Right lobe of liver (tissue), 4 donors: ENCODE data around the gene PTPRD.

Experiments used
- CTCF ChIP-seq, 4 donors: fragments of 200-600 bp in 3 of 4; fragments of 450-650 bp in 1 of 4; IDR thresholded peaks; one replicate each; pipeline versions ENCODE4 v1.5.1 to v1.8.0; 2016 to 2022; ENCODE audit warnings: antibody characterized with exemption in 4 of 4, mild to moderate bottlenecking in 2 of 4
- POLR2A ChIP-seq: fragments of 450-650 bp; IDR thresholded peaks from one replicate; pipeline ENCODE4 v1.6.1; 2017; ENCODE audit warnings: antibody characterized with exemption, mild to moderate bottlenecking
- donor health status: DM: no; HTN: no; CAD: no.
- donor health status: DM: no; HTN: no; CAD: no.
- donor health status: DM: no; HTN: yes; CAD: no.

GRCh38 chr9:8534828-8535227, 2078.0 kb downstream of the PTPRD start:
- TF ChIP-seq CTCF (IDR thresholded peaks at IDR 0.05) = no peak
- no peak for TF ChIP-seq POLR2A
